GM23338 (cell line): Measurements from ENCODE around the gene CACNA2D2. TPM values are rescaled to one million over a fixed set of nuclear protein-coding genes. Genes with fewer than 3 reads are reported as not detected.

ENCODE experiments used
- CREB1 ChIP-seq: fragments of 250-450 bp; sonication (Bioruptor Pico); IDR thresholded peaks from 2 replicates; pipeline ENCODE4 v1.5.0; 2020; ENCODE audit warnings: low read depth, mild to moderate bottlenecking, moderate library complexity
- EZH2 ChIP-seq: fragments of 200-600 bp; sonication (generic); IDR thresholded peaks from one replicate; pipeline ENCODE4 v1.8.0; 2017; ENCODE audit warnings: antibody characterized with exemption, mild to moderate bottlenecking, low read depth; ENCODE audit not compliant: unreplicated experiment
- JUNB ChIP-seq: IDR thresholded peaks from one replicate; pipeline ENCODE4 v1.6.1; 2016; ENCODE audit warnings: antibody characterized with exemption; ENCODE audit not compliant: unreplicated experiment
- NANOG ChIP-seq: IDR thresholded peaks from 2 replicates; pipeline ENCODE4 v1.6.1; 2016; ENCODE audit warnings: antibody characterized with exemption, borderline replicate concordance
- STAT1 ChIP-seq: IDR thresholded peaks from one replicate; pipeline ENCODE4 v1.6.1; 2016; ENCODE audit warnings: antibody characterized with exemption; ENCODE audit not compliant: unreplicated experiment
- ZNF114 ChIP-seq: fragments of 250-450 bp; sonication (Bioruptor Pico); IDR thresholded peaks from 2 replicates; pipeline ENCODE4 v1.5.0; 2020; ENCODE audit warnings: mild to moderate bottlenecking, moderate library complexity
- ZNF331 ChIP-seq: fragments of 250-450 bp; sonication (Bioruptor Pico); IDR thresholded peaks from 2 replicates; pipeline ENCODE4 v1.5.0; 2020; ENCODE audit warnings: low read depth, mild to moderate bottlenecking, moderate library complexity
- polyA plus RNA-seq: library from polyadenylated mRNA; unstranded; fragments of >200 nt; fragmentation: Nextera tagmentation; extraction: Ambion mirVana; gene quantifications from 2 replicates; pipeline ENCODE4 v1.2.1, GENCODE V29; 2016
- total RNA-seq: library from RNA; depleted of rRNA; stranded (reverse); fragments of >200 nt; shearing (Covaris generic); gene quantifications from 2 replicates; pipeline ENCODE4 v1.2.3, GENCODE V29; 2014
- TF ChIP-seq, protein P1 (sequence below): fragments of 250-450 bp; sonication (Bioruptor Pico); IDR thresholded peaks from 2 replicates; pipeline ENCODE4 v1.5.0; 2020; ENCODE audit warnings: mild to moderate bottlenecking, moderate library complexity
- TF ChIP-seq, protein P2 (sequence below): IDR thresholded peaks from 2 replicates; pipeline ENCODE4 v1.6.1; 2016; ENCODE audit warnings: antibody characterized with exemption
- TF ChIP-seq, protein P3 (sequence below): IDR thresholded peaks from one replicate; pipeline ENCODE4 v1.6.1; 2018; ENCODE audit warnings: antibody characterized with exemption; ENCODE audit not compliant: unreplicated experiment

The CACNA2D2 gene
- total and polyA plus RNA-seq, 2 experiments from 2014 or later: 4.7 to 11.4 TPM

DNA sequence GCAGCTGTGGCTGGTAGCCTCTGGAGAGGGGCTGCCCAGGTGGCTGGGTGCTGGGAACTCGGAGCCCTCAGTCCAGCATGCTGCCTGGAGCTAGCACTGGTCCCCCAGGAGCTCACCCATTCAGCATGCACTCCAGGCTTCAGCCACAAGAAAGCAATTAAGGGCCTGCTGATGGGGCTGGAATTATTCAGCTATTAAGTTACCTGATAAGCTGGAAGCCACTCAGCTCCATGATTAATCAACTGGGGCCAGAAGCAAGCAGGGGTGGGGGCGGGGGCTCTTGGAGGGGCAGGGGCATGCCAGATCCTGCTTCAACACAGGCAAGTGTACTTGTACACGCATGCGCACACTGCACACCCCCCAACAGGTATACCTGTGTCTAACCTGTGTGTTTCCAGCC lies 122.1 kb downstream of the CACNA2D2 start (continued):
- TF ChIP-seq, protein P1, sequence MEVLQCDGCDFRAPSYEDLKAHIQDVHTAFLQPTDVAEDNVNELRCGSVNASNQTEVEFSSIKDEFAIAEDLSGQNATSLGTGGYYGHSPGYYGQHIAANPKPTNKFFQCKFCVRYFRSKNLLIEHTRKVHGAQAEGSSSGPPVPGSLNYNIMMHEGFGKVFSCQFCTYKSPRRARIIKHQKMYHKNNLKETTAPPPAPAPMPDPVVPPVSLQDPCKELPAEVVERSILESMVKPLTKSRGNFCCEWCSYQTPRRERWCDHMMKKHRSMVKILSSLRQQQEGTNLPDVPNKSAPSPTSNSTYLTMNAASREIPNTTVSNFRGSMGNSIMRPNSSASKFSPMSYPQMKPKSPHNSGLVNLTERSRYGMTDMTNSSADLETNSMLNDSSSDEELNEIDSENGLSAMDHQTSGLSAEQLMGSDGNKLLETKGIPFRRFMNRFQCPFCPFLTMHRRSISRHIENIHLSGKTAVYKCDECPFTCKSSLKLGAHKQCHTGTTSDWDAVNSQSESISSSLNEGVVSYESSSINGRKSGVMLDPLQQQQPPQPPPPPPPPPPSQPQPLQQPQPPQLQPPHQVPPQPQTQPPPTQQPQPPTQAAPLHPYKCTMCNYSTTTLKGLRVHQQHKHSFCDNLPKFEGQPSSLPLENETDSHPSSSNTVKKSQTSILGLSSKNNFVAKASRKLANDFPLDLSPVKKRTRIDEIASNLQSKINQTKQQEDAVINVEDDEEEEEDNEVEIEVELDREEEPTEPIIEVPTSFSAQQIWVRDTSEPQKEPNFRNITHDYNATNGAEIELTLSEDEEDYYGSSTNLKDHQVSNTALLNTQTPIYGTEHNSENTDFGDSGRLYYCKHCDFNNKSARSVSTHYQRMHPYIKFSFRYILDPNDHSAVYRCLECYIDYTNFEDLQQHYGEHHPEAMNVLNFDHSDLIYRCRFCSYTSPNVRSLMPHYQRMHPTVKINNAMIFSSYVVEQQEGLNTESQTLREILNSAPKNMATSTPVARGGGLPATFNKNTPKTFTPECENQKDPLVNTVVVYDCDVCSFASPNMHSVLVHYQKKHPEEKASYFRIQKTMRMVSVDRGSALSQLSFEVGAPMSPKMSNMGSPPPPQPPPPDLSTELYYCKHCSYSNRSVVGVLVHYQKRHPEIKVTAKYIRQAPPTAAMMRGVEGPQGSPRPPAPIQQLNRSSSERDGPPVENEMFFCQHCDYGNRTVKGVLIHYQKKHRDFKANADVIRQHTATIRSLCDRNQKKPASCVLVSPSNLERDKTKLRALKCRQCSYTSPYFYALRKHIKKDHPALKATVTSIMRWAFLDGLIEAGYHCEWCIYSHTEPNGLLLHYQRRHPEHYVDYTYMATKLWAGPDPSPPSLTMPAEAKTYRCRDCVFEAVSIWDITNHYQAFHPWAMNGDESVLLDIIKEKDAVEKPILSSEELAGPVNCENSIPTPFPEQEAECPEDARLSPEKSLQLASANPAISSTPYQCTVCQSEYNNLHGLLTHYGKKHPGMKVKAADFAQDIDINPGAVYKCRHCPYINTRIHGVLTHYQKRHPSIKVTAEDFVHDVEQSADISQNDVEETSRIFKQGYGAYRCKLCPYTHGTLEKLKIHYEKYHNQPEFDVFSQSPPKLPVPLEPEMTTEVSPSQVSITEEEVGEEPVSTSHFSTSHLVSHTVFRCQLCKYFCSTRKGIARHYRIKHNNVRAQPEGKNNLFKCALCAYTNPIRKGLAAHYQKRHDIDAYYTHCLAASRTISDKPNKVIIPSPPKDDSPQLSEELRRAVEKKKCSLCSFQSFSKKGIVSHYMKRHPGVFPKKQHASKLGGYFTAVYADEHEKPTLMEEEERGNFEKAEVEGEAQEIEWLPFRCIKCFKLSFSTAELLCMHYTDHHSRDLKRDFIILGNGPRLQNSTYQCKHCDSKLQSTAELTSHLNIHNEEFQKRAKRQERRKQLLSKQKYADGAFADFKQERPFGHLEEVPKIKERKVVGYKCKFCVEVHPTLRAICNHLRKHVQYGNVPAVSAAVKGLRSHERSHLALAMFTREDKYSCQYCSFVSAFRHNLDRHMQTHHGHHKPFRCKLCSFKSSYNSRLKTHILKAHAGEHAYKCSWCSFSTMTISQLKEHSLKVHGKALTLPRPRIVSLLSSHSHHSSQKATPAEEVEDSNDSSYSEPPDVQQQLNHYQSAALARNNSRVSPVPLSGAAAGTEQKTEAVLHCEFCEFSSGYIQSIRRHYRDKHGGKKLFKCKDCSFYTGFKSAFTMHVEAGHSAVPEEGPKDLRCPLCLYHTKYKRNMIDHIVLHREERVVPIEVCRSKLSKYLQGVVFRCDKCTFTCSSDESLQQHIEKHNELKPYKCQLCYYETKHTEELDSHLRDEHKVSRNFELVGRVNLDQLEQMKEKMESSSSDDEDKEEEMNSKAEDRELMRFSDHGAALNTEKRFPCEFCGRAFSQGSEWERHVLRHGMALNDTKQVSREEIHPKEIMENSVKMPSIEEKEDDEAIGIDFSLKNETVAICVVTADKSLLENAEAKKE: no peak
- TF ChIP-seq, protein P2, sequence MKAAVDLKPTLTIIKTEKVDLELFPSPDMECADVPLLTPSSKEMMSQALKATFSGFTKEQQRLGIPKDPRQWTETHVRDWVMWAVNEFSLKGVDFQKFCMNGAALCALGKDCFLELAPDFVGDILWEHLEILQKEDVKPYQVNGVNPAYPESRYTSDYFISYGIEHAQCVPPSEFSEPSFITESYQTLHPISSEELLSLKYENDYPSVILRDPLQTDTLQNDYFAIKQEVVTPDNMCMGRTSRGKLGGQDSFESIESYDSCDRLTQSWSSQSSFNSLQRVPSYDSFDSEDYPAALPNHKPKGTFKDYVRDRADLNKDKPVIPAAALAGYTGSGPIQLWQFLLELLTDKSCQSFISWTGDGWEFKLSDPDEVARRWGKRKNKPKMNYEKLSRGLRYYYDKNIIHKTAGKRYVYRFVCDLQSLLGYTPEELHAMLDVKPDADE: no peak
- TF ChIP-seq STAT1 (no peak), CREB1 (CRISPR knock-in tag) (no peak), ZNF114 (CRISPR knock-in tag) (no peak), NANOG (no peak), EZH2 (no peak), JUNB (no peak), ZNF331 (CRISPR knock-in tag) (no peak)
- TF ChIP-seq, protein P3, sequence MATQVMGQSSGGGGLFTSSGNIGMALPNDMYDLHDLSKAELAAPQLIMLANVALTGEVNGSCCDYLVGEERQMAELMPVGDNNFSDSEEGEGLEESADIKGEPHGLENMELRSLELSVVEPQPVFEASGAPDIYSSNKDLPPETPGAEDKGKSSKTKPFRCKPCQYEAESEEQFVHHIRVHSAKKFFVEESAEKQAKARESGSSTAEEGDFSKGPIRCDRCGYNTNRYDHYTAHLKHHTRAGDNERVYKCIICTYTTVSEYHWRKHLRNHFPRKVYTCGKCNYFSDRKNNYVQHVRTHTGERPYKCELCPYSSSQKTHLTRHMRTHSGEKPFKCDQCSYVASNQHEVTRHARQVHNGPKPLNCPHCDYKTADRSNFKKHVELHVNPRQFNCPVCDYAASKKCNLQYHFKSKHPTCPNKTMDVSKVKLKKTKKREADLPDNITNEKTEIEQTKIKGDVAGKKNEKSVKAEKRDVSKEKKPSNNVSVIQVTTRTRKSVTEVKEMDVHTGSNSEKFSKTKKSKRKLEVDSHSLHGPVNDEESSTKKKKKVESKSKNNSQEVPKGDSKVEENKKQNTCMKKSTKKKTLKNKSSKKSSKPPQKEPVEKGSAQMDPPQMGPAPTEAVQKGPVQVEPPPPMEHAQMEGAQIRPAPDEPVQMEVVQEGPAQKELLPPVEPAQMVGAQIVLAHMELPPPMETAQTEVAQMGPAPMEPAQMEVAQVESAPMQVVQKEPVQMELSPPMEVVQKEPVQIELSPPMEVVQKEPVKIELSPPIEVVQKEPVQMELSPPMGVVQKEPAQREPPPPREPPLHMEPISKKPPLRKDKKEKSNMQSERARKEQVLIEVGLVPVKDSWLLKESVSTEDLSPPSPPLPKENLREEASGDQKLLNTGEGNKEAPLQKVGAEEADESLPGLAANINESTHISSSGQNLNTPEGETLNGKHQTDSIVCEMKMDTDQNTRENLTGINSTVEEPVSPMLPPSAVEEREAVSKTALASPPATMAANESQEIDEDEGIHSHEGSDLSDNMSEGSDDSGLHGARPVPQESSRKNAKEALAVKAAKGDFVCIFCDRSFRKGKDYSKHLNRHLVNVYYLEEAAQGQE: no peak
